PC-9 (cell line): ENCODE data around the gene SDR42E1. TPM values are rescaled to one million over a fixed set of nuclear protein-coding genes. Genes with fewer than 3 reads are reported as not detected.

Experiments
- BruUV-seq: library from RNA; stranded (reverse); fragments of 400-500 nt; replicated peaks from 2 replicates; lab custom pipeline; 2021; lab: Mats Ljungman, UMichigan
- CTCF ChIA-PET: fragments of 300-600 bp; sonication (Branson Sonifier 250); formaldehyde crosslinking; loops from one replicate; lab custom pipeline; 2022; ENCODE audit warnings: antibody characterized with exemption; lab: Charles Lee
- POLR2A ChIA-PET: fragments of 300-600 bp; sonication (Branson Sonifier 250); formaldehyde crosslinking; loops from one replicate; lab custom pipeline; 2022; ENCODE audit warnings: antibody characterized with exemption; ENCODE audit not compliant: unreplicated experiment; lab: Charles Lee
- DNase-seq, 2 experiments: peaks; one replicate each; pipeline versions ENCODE4 v3.0.0 to v3.0.0-alpha.2; 2015 to 2022; ENCODE audit warnings: mixed read lengths in 1 of 2
- H2AFZ ChIP-seq: fragments of 200-600 bp; sonication (generic); 2 replicates; pipeline ENCODE4 v1.8.1; 2017; ENCODE audit warnings: antibody characterized with exemption
- H3F3A ChIP-seq: fragments of 200-600 bp; sonication (generic); 2 replicates; pipeline ENCODE4 v1.8.1; 2017; ENCODE audit warnings: antibody characterized with exemption, mild to moderate bottlenecking, low read depth; ENCODE audit not compliant: insufficient read depth
- H3K27ac ChIP-seq: fragments of 200-600 bp; sonication (generic); 2 replicates; pipeline ENCODE4 v1.6.1; 2016; ENCODE audit warnings: mixed run types
- H3K27me3 ChIP-seq: fragments of 200-600 bp; sonication (generic); 2 replicates; pipeline ENCODE4 v1.6.1; 2016; ENCODE audit warnings: low read depth, mixed run types; ENCODE audit not compliant: insufficient read depth
- H3K36me3 ChIP-seq: fragments of 200-600 bp; sonication (generic); 2 replicates; pipeline ENCODE4 v1.6.1; 2016; ENCODE audit warnings: low read depth, mixed run types
- H3K4me1 ChIP-seq: fragments of 200-600 bp; sonication (generic); replicated peaks from 2 replicates; pipeline ENCODE4 v1.6.1; 2016; ENCODE audit warnings: mixed run types; ENCODE audit not compliant: insufficient read depth
- H3K4me2 ChIP-seq: fragments of 200-600 bp; sonication (generic); 2 replicates; pipeline ENCODE4 v1.6.1; 2017; ENCODE audit warnings: mixed run types
- H3K4me3 ChIP-seq: fragments of 200-600 bp; sonication (generic); 2 replicates; pipeline ENCODE4 v1.6.1; 2016; ENCODE audit warnings: mixed run types
- H3K79me2 ChIP-seq: fragments of 200-600 bp; sonication (generic); 2 replicates; pipeline ENCODE4 v1.6.1; 2017; ENCODE audit warnings: low read depth, mixed run types
- H3K9me2 ChIP-seq: fragments of 200-600 bp; sonication (generic); 2 replicates; pipeline ENCODE4 v1.8.1; 2017; ENCODE audit warnings: mild to moderate bottlenecking; ENCODE audit not compliant: insufficient read depth
- H3K9me3 ChIP-seq: fragments of 200-600 bp; sonication (generic); 2 replicates; pipeline ENCODE4 v1.8.1; 2016; ENCODE audit warnings: low read depth; ENCODE audit not compliant: insufficient read depth
- H4K20me1 ChIP-seq: fragments of 200-600 bp; sonication (generic); 2 replicates; pipeline ENCODE4 v1.8.1; 2017; ENCODE audit not compliant: insufficient read depth
- EZH2 ChIP-seq: fragments of 200-600 bp; sonication (generic); IDR thresholded peaks from 2 replicates; pipeline ENCODE4 v1.8.0; 2017; ENCODE audit warnings: antibody characterized with exemption, low read depth
- intact Hi-C: fragments of 100-400 bp; cut with micrococcal nuclease; formaldehyde crosslinking; loops from one replicate; pipeline ENCODE4 v1.10.0; 2022; ENCODE audit not compliant: unreplicated experiment
- total RNA-seq: library from RNA; stranded (reverse); gene quantifications from 2 replicates; pipeline ENCODE4 v1.2.3, GENCODE V29; 2021
- TF ChIP-seq, protein P1 (sequence below): fragments of 200-600 bp; sonication (generic); conservative IDR thresholded peaks from 2 replicates; pipeline ENCODE4 v1.6.1; 2017; ENCODE audit warnings: mixed run types, antibody characterized with exemption, mild to moderate bottlenecking, moderate library complexity

The SDR42E1 gene
- total RNA-seq, 1 experiment from 2014 or later: 11.6 TPM

DNA sequence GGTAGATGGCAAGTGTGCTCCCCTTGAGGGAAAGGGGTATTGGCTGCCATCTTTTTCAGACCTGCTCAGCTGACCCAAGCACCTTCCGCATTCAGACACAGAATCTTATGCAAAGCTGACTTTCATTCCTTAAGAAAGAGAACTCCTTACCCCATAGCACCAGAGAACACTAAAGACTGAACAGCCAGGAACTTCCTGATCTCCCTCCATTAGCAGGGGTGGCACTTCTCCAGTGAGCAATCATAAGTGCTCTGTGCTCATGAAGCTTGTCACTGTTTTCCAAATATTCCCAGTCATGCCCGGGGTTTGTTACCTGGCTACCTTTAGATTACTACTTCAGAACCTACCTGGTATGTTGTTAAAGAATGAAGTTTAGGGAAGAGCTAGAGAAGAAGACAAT, 35.7 kb upstream of the SDR42E1 start:
- peaks cover 76% of the 10 kb centered on the region for H3K27me3 ChIP-seq
- intact Hi-C loops: no loop called here
- CTCF ChIA-PET: no interaction called here
- BruUV-seq: no TSS peak
- no peaks in the 10 kb centered on the region for H3K36me3 ChIP-seq
- no peaks in the 10 kb centered on the region for H4K20me1 ChIP-seq
- POLR2A ChIA-PET: no interaction called here
- H3K4me3 ChIP-seq: no peak overlapping the region
- no peaks in the 10 kb centered on the region for H3F3A ChIP-seq
- no peaks in the 10 kb centered on the region for H3K9me2 ChIP-seq
- TF ChIP-seq EZH2: no peak
- TF ChIP-seq, protein P1, sequence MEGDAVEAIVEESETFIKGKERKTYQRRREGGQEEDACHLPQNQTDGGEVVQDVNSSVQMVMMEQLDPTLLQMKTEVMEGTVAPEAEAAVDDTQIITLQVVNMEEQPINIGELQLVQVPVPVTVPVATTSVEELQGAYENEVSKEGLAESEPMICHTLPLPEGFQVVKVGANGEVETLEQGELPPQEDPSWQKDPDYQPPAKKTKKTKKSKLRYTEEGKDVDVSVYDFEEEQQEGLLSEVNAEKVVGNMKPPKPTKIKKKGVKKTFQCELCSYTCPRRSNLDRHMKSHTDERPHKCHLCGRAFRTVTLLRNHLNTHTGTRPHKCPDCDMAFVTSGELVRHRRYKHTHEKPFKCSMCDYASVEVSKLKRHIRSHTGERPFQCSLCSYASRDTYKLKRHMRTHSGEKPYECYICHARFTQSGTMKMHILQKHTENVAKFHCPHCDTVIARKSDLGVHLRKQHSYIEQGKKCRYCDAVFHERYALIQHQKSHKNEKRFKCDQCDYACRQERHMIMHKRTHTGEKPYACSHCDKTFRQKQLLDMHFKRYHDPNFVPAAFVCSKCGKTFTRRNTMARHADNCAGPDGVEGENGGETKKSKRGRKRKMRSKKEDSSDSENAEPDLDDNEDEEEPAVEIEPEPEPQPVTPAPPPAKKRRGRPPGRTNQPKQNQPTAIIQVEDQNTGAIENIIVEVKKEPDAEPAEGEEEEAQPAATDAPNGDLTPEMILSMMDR: no peak
- H2AFZ ChIP-seq: no peak overlapping the region
- no peak for DNase-seq
- H3K4me2 ChIP-seq: no peak overlapping the region
- H3K9me3 ChIP-seq: no peaks in the 10 kb centered on the region
- H3K79me2 ChIP-seq: no peaks in the 10 kb centered on the region
- H3K27ac ChIP-seq: no peak overlapping the region
- H3K4me1 ChIP-seq: no peaks in the 10 kb centered on the region

DNA sequence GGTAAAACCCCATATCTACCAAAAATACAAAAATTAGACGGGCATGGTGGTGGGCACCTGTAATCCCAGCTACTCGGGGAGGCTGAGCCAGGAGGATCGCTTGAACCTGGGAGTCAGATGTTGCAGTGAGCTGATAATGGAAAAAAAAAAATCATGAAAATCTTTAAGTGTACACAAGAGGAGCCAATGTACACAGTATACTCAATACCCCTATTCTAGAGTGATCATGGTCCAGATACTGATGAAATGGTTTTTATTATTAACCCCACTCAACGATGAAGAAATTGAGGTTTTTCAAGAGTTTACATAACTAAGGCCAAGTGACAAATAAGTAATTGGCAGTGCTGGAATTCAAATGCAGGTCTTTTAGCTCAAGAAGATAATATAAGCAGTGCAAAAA, 35.3 kb upstream of the SDR42E1 start:
- TF ChIP-seq EZH2: no peak
- TF ChIP-seq, protein P1: no peak
- no peak overlapping the region for H3K4me3 ChIP-seq
- H3K4me1 ChIP-seq: no peaks in the 10 kb centered on the region
- H3K4me2 ChIP-seq: no peak overlapping the region
- no peaks in the 10 kb centered on the region for H3K9me3 ChIP-seq
- H3K36me3 ChIP-seq: no peaks in the 10 kb centered on the region
- H3K27ac ChIP-seq: no peak overlapping the region
- no peaks in the 10 kb centered on the region for H4K20me1 ChIP-seq
- POLR2A ChIA-PET: no interaction called here
- H3K79me2 ChIP-seq: no peaks in the 10 kb centered on the region
- peaks cover 72% of the 10 kb centered on the region for H3K27me3 ChIP-seq
- BruUV-seq: no TSS peak
- CTCF ChIA-PET: no interaction called here
- H3F3A ChIP-seq: no peaks in the 10 kb centered on the region
- H3K9me2 ChIP-seq: no peaks in the 10 kb centered on the region
- intact Hi-C loops: no loop called here
- DNase-seq: no peak
- H2AFZ ChIP-seq: no peak overlapping the region

DNA sequence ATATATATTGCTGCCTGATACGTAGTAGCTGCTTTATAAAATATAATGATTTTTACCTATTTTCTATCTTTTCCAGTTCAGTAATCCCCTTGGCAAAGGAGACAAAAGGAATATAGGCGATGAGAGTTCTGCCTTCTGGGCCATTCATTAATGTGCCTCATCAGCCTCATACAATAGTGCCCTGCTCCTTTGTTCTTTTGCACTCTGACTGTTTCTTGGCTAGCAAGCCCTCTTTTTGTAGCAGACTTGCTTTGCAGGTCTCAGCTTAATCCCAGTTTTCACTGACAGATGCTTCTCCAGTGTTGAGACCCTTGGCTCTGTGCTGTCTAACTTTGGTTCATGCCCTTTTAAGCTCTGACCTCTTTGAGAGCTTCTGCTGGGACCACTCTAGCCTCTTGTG, 34.2 kb upstream of the SDR42E1 start:
- Histone ChIP-seq H3K27ac (no peak overlapping the region), H3K79me2 (no peaks in the 10 kb centered on the region), H3K9me3 (no peaks in the 10 kb centered on the region), H3K9me2 (no peaks in the 10 kb centered on the region), H3K4me1 (no peaks in the 10 kb centered on the region), H3F3A (no peaks in the 10 kb centered on the region), H3K36me3 (no peaks in the 10 kb centered on the region), H4K20me1 (no peaks in the 10 kb centered on the region), H3K4me3 (no peak overlapping the region), H3K27me3 (peaks cover 70% of the 10 kb centered on the region), H3K4me2 (no peak overlapping the region), H2AFZ (no peak overlapping the region)
- TF ChIP-seq, protein P1: no peak
- no peak for TF ChIP-seq EZH2
- BruUV-seq: no TSS peak
- ChIA-PET POLR2A (no interaction called here), CTCF (no interaction called here)
- intact Hi-C loops: no loop called here
- DNase-seq: no peak
